ENCODE data around the gene HTR1D.

Gene HTR1D

GRCh38 chr1:23174426-23175110, 42.7 kb downstream of the HTR1D start:
- Histone ChIP-seq H3K4me3 (ENCODE audit: insufficient read length, low read depth) (no peak overlapping the region), H3K9me3 (ENCODE audit: insufficient read depth, low read length) (no peaks in the 10 kb centered on the region), H3K9ac (ENCODE audit: insufficient read length, low read depth) (no peak overlapping the region), H3K4me1 (ENCODE audit: insufficient read depth, insufficient read length) (peaks cover 2% of the 10 kb centered on the region), H3K36me3 (ENCODE audit: insufficient read depth, insufficient read length, low read length) (no peaks in the 10 kb centered on the region), H3K27me3 (ENCODE audit: insufficient read depth, insufficient read length) (peaks cover 37% of the 10 kb centered on the region)
- DNase-seq (ENCODE audit: low read depth, low spot score): no peak
- TF ChIP-seq SUZ12 (IDR thresholded peaks at IDR 0.05; ENCODE audit: extremely low read depth, insufficient read depth, insufficient read length): no peak
- no peak for TF ChIP-seq ZNF274 (IDR thresholded peaks at IDR 0.05; ENCODE audit: low read depth, low read length)

- Histone ChIP-seq H3K27me3 (ENCODE audit: insufficient read depth, insufficient read length) (peaks cover 5% of the 10 kb centered on the region), H3K9ac (ENCODE audit: insufficient read length, low read depth) (no peak overlapping the region), H3K4me1 (ENCODE audit: insufficient read depth, insufficient read length) (peaks cover 3% of the 10 kb centered on the region), H3K36me3 (ENCODE audit: insufficient read depth, insufficient read length, low read length) (no peaks in the 10 kb centered on the region), H3K4me3 (ENCODE audit: insufficient read length, low read depth) (no peak overlapping the region), H3K9me3 (ENCODE audit: insufficient read depth, low read length) (no peaks in the 10 kb centered on the region)
- DNase-seq (ENCODE audit: low read depth, low spot score): no peak
- TF ChIP-seq YY1 (IDR thresholded peaks at IDR 0.05; ENCODE audit: insufficient read depth, insufficient read length) (no peak), SUZ12 (IDR thresholded peaks at IDR 0.05; ENCODE audit: extremely low read depth, insufficient read depth, insufficient read length) (no peak), ZNF274 (IDR thresholded peaks at IDR 0.05; ENCODE audit: low read depth, low read length) (no peak)
Measured at GRCh38 chr1:23171181-23171755, 46.0 kb downstream of the HTR1D start.

GRCh38 chr1:23169727-23170335, 47.5 kb downstream of the HTR1D start:
- H3K27me3 ChIP-seq (ENCODE audit: insufficient read depth, insufficient read length): no peaks in the 10 kb centered on the region
- no peak for DNase-seq (ENCODE audit: low read depth, low spot score)
- no peak overlapping the region for H3K4me3 ChIP-seq (ENCODE audit: insufficient read length, low read depth)
- H3K9ac ChIP-seq (ENCODE audit: insufficient read length, low read depth): peak overlapping the region; percentile 57
- TF ChIP-seq SUZ12 (IDR thresholded peaks at IDR 0.05; ENCODE audit: extremely low read depth, insufficient read depth, insufficient read length) (no peak), YY1 (IDR thresholded peaks at IDR 0.05; ENCODE audit: insufficient read depth, insufficient read length) (no peak), ZNF274 (IDR thresholded peaks at IDR 0.05; ENCODE audit: low read depth, low read length) (no peak)
- no peaks in the 10 kb centered on the region for H3K36me3 ChIP-seq (ENCODE audit: insufficient read depth, insufficient read length, low read length)
- no peaks in the 10 kb centered on the region for H3K9me3 ChIP-seq (ENCODE audit: insufficient read depth, low read length)
- H3K4me1 ChIP-seq (ENCODE audit: insufficient read depth, insufficient read length): peaks cover 3% of the 10 kb centered on the region

GRCh38 chr1:23169195-23169575, 48.1 kb downstream of the HTR1D start:
- DNase-seq (ENCODE audit: low read depth, low spot score): no peak
- TF ChIP-seq SUZ12 (IDR thresholded peaks at IDR 0.05; ENCODE audit: extremely low read depth, insufficient read depth, insufficient read length): no peak
- TF ChIP-seq YY1 (IDR thresholded peaks at IDR 0.05; ENCODE audit: insufficient read depth, insufficient read length): no peak
- no peak for TF ChIP-seq ZNF274 (IDR thresholded peaks at IDR 0.05; ENCODE audit: low read depth, low read length)
- Histone ChIP-seq H3K4me1 (ENCODE audit: insufficient read depth, insufficient read length) (peaks cover 3% of the 10 kb centered on the region), H3K36me3 (ENCODE audit: insufficient read depth, insufficient read length, low read length) (no peaks in the 10 kb centered on the region), H3K27me3 (ENCODE audit: insufficient read depth, insufficient read length) (no peaks in the 10 kb centered on the region), H3K9ac (ENCODE audit: insufficient read length, low read depth) (peak overlapping the region; percentile 57), H3K9me3 (ENCODE audit: insufficient read depth, low read length) (no peaks in the 10 kb centered on the region), H3K4me3 (ENCODE audit: insufficient read length, low read depth) (peak overlapping the region; percentile 80)

GRCh38 chr1:23168445-23169194, 48.7 kb downstream of the HTR1D start, which contains the start of gene LUZP1:
TSS of gene LUZP1 (minus strand) at chr1:23168856.
- Histone ChIP-seq H3K9me3 (ENCODE audit: insufficient read depth, low read length) (no peaks in the 10 kb centered on the region), H3K4me1 (ENCODE audit: insufficient read depth, insufficient read length) (peaks cover 3% of the 10 kb centered on the region), H3K4me3 (ENCODE audit: insufficient read length, low read depth) (peak within 1 kb of the TSS; percentile 80), H3K36me3 (ENCODE audit: insufficient read depth, insufficient read length, low read length) (no peaks in the 10 kb centered on the region), H3K27me3 (ENCODE audit: insufficient read depth, insufficient read length) (no peaks in the 10 kb centered on the region), H3K9ac (ENCODE audit: insufficient read length, low read depth) (peak within 1 kb of the TSS; percentile 87)
- TF ChIP-seq SUZ12 (IDR thresholded peaks at IDR 0.05; ENCODE audit: extremely low read depth, insufficient read depth, insufficient read length) (no peak), ZNF274 (IDR thresholded peaks at IDR 0.05; ENCODE audit: low read depth, low read length) (no peak), YY1 (IDR thresholded peaks at IDR 0.05; ENCODE audit: insufficient read depth, insufficient read length) (no peak)
- DNase-seq (ENCODE audit: low read depth, low spot score): peak; percentile 57

- TF ChIP-seq YY1 (IDR thresholded peaks at IDR 0.05; ENCODE audit: insufficient read depth, insufficient read length) (no peak), SUZ12 (IDR thresholded peaks at IDR 0.05; ENCODE audit: extremely low read depth, insufficient read depth, insufficient read length) (no peak), ZNF274 (IDR thresholded peaks at IDR 0.05; ENCODE audit: low read depth, low read length) (no peak)
- Histone ChIP-seq H3K4me3 (ENCODE audit: insufficient read length, low read depth) (peak overlapping the region; percentile 80), H3K9me3 (ENCODE audit: insufficient read depth, low read length) (no peaks in the 10 kb centered on the region), H3K4me1 (ENCODE audit: insufficient read depth, insufficient read length) (peaks cover 3% of the 10 kb centered on the region), H3K27me3 (ENCODE audit: insufficient read depth, insufficient read length) (no peaks in the 10 kb centered on the region), H3K9ac (ENCODE audit: insufficient read length, low read depth) (peak overlapping the region; percentile 86), H3K36me3 (ENCODE audit: insufficient read depth, insufficient read length, low read length) (no peaks in the 10 kb centered on the region)
- DNase-seq (ENCODE audit: low read depth, low spot score): no peak
Measured at GRCh38 chr1:23168079-23168444, 49.2 kb downstream of the HTR1D start.

Measured in NT2/D1 (cell line).